Activated effector memory CD4-positive, alpha-beta T cell treated with Interleukin-2 at 50 U/mL for 16 hours (primary cell): Measurements from ENCODE around the gene NAA10.

Experiments used
- DNase-seq: peaks from one replicate; pipeline ENCODE4 v3.0.0-alpha.2; 2020

Gene NAA10

GRCh38 chrX:153927922-153928760 is 6.7 kb downstream of the NAA10 start:
- DNase-seq, result peak; percentile 91

DNA sequence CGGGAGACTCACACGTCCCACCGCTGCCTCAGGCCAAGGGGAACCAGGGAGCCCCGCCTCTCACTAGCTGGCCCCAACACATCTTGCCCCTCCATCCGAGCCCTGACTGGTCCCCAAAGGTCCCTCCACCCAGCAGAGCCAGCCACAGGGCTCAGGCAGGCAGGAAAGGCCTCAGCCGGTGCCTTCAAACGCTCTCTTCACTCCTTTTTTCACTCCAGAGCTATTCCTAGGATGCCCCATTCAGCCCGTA is 7.2 kb downstream of the NAA10 start:
- DNase-seq, result no peak

DNA sequence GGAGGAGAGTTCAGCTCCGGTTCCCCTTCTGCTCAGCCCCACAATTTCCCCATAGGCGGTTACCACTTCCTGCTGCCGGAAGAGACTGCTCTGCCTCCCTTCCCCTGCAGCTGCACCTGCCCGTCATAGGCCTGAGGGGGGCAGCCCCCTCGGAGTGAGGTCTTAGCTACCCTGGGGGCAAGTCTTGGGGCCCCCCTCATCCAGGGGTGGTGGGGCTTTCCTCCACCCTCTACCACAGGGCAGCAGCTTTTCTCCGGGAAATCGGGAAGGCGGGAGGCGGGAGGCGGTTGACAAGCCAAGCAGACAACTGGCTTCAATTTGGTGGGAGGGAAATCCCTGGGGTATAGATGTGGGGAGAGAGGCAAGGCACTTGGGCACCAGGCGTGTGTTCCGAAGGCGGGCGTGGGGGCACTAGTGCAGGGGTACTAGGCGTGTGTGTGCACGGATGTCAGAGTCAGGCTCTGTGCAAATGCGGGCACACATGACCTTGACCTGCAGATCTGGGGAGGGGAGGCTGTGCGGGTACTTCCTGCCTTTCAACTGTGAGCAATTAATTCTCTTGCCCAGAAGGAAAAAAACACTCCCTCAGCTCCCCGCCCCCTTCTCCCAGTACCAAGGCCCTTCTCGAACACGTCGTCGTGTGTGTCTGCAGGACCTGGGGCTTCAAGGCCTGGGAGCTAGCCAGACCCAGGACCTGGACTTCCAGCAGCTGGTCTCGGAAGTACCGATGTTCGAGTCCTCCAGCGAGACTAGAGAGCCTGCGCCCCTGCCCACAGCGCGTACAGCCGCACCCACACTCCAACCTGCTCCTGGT is 7.8 kb downstream of the NAA10 start:
- peak; percentile 71 for DNase-seq

GRCh38 chrX:153926552-153926857 is 8.3 kb downstream of the NAA10 start:
- no peak for DNase-seq

DNA sequence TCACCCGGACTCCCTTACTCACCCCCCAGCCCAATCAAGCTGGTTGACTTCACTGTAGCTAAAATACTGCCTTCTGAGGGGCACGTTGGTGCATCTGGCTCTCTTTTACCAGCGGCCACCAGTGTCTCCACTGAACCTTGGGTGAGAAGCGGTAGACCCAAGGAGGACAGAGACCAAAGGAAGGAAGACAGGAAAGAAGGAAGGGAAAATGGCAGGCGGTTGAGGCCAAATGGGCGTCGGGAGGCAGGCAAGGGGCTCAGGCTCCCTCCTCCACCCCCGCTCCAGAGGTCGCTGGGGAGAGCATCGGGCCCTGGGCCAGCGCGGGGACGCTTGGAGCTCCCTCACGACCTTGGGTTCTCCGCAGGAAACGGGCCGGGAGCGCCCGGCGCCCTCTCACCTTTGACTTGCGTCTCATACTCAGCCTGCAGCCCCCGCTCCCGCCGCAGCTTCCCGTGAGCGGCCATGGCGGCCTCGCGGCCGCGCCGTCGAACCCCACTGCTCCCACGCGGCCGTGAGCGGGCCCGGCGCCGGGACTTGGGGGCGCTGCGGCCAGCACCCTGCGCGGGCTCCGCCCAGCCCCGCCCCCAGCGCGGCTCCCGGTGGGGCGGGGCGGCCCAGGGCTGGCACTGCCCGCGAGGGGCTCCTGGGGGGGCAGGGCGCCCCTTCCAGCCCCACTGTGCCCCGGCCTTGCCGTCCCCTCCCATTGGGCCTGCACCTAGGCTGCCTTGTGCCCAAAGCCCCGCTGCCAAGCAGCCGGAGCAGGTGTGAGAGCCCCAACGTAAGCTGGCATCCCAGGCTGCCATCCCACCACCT is 8.9 kb downstream of the NAA10 start, which contains the start of gene ARHGAP4:
Gene ARHGAP4, minus strand, starts transcription at position 526 of the 813 bp plus-strand sequence. Its CDS starts 62 bp downstream, at position 464.
- no peak for DNase-seq

DNA sequence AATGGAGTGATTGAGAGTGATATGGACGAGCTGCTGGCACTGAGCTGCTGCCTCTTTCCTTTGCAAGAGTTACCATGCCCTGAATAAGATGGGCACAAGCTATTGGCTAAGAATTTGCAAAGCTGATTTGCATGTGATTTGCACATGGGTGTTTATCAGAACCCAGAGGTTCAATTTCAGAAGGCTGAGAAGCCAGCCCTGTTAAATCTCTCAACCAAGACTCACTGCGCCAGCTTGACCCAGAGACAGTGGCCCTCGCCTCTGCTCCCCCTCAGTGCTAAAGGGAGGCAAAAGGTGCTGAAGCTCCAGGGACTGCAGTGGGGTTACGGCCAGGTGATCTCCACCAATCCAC is 9.5 kb downstream of the NAA10 start:
- DNase-seq, result no peak

- DNase-seq, result no peak
Observed at GRCh38 chrX:153924149-153924861, 10.5 kb downstream of the NAA10 start.

DNA sequence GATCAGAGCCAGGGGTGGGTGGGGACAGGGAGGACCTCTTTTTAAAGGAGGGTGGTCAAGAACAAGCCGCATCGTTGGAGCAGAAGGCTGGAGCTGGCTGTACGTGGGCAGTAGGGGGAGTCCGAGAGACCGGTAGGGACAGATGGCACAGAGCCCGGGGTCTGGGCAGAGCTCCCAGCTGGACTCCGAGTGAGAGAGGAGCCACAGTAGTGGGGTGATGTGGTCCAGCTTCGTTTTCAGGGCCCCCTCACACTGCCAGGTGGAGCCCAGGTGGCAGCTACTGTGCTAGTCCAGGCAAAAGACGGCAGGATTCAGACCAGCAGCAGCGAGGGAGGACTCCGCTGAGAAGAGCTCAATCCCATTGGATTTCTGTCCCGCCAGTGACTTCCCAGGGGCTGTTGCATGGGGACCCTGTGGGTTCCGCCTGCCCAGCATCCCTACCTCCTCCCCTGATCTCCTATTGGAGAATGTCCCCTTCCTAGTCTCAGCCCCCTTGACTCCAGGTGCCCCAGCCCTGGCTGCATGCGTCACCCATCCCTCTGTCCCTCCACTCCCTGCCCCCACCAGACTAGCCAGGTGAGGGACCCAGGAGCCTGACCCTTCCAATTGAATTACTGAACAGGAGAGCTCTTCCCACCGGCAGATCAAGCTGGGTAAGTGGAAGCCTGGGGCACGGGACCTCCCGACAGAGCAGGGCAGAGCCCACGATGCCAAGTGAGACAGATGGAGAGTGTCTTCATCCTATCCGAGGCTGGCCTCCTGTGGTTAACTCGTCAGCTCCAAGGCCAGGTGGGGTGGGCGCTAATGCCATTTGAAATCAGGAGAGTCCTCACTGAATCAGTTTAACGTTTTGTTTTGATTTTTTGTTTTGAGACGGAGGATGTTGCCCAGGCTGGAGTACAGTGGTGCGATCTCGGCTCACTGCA is 11.6 kb downstream of the NAA10 start:
- no peak for DNase-seq

- no peak for DNase-seq
Observed at GRCh38 chrX:153921511-153922446, 13.1 kb downstream of the NAA10 start.

GRCh38 chrX:153921070-153921469 is 13.8 kb downstream of the NAA10 start:
- DNase-seq, result no peak

GRCh38 chrX:153920546-153920945 is 14.3 kb downstream of the NAA10 start:
- DNase-seq, result no peak

DNA sequence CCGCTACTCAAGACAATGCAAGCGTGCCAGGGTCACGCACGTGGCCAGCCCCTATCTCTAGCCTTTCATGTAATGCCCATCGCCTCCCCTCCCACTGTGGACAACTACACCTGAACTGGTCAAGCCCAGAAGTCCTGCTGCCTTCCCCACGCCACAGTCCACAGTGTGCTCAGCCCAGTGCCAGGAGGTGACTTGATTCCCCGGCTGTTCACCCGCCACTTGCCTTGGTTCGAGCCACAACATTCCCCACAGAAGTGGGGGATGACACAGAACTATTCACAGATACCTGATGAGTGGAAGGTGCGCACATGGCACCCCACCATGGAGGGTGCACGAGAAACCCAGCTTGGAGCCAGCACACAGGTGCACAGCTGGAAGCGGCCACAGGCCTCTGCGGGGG is 15.6 kb downstream of the NAA10 start:
- DNase-seq, result no peak

DNA sequence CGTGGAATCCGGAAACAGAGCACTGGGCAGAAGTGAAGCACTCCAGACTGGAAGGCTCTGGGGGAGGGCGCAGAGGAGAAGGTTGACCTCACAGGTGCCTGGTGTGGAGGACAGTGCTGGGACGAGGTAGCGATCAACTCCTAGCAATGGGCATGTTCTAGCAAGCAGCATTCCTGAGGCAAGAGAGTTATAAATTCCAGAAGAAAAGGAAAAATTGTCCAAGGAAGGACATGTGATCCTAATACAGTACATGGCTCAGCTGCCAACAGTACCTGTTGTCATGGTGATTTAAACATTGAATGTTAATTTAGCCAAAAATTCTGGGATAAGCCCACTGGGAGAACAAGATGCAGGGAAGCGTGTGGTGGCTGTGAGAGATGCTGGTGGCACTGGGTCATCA is 17.0 kb downstream of the NAA10 start:
- DNase-seq, result no peak

DNA sequence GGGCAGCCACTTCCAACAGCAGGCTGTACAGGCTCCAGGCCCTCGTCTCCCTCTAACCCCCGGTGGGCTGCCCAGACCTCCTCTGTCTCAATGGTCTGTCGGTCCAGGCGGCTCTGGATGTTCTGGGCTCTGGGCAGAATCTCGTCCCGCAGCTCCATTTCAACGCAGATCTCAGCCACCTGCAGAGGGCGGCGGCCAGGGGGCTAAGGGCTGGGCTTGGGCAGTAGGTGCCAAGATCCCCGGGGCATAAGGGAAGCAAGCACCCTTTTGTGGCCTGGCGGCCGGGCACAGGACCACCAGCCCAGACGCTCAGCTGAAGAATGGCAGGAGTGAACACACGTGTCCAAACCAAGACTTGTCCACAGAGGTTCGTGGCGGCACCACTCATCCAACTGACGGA is 21.1 kb downstream of the NAA10 start:
- DNase-seq, result no peak

GRCh38 chrX:153913211-153913610 is 21.6 kb downstream of the NAA10 start:
- DNase-seq, result no peak

DNA sequence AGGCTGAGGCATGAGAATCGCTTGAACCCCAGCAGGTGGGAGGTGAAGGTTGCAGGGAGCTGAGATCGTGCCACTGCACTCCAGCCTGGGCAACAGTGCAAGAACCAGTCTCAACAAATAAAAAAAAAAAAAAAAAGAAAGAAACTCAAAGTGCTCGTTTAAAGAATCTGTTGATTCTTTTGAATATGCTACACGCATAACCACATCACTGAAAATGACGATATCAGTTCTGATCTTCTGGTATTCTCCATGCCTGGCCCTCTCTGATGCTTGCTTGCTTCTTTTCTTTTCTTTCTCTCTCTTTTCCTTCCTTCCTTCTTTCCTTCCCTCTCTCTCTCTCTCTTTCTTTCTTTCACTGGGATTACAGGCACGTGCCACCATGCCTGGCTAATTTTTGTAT is 23.0 kb downstream of the NAA10 start:
- no peak for DNase-seq

- DNase-seq, result no peak
Observed at GRCh38 chrX:153910446-153910845, 24.4 kb downstream of the NAA10 start.

- DNase-seq, result no peak
Observed at GRCh38 chrX:153909980-153910360, 24.9 kb downstream of the NAA10 start.

GRCh38 chrX:153909024-153909979 is 25.5 kb downstream of the NAA10 start:
- no peak for DNase-seq
